GM19452 (cell line): Measurements from ENCODE around the gene EIF3J.
"Not testable (repeated sequence)": the region's sequence is repeated elsewhere in the genome, so short reads cannot be mapped to it uniquely, and the experiment has no call there.

Experiments
- ATAC-seq: cut with Tn5 transposase; IDR thresholded peaks from one replicate; pipeline ENCODE4 v1.9.1; 2021; ENCODE audit not compliant: unreplicated experiment

EIF3J gene, protein sequence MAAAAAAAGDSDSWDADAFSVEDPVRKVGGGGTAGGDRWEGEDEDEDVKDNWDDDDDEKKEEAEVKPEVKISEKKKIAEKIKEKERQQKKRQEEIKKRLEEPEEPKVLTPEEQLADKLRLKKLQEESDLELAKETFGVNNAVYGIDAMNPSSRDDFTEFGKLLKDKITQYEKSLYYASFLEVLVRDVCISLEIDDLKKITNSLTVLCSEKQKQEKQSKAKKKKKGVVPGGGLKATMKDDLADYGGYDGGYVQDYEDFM

DNA sequence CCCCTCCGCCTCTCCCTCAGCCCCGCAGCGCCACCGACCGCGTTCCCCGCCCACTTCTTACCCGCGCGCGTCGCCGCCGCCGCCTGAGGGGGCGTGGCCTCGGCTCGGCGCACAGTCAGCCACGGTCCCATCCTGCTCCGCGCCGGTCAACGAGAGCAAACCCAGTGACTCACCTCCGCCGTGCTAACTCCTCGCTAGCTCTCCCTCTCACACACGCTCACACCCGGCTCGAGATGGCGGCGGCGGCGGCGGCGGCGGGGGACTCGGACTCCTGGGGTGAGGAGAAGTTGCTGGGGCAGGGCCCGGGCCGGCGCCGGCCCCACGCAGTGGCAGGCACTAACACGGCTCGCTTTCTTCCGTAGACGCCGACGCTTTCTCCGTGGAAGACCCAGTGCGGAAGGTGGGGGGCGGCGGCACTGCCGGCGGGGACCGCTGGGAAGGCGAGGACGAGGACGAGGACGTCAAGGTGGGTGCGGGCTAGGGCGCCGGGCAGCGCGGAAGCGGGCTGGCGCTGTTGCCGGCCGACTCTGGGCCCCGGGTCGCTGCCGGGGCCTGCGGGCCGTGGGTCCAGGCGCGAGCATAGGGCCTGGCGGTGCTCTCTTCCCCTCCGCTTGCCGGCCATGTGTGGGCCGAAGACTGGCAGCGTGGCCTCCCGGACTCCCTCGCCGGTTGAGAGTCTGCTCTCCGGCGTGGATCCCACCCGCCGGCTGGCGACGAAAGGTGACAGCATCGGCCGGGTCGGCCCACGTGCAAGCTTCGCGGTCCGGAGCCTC lies at the start of gene EIF3J:
Gene EIF3J (plus strand): TSS at position 186 of the 773 bp plus-strand sequence. CDS start 48 bp downstream, at position 234.
- peak; percentile 80 for ATAC-seq

DNA sequence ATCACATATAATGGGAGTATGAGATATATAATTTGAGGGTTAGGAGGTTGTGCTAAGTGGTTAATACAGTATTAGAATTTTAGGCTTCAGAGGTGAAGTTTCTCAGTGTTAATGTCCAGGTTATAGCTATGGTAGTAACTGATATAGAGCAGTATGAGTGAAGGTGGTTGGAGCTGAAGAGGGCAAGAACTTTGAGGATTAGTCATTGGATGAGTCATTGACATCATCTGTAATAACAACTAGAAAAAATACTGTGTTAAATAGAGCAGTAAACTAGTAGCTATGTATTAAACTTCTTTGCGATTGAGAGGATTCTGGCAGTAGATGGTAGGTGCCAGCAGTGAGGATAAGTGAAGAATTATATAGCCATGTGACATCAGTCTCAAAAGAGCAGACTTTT lies 47.5 kb upstream of the EIF3J start:
- no peak for ATAC-seq

DNA sequence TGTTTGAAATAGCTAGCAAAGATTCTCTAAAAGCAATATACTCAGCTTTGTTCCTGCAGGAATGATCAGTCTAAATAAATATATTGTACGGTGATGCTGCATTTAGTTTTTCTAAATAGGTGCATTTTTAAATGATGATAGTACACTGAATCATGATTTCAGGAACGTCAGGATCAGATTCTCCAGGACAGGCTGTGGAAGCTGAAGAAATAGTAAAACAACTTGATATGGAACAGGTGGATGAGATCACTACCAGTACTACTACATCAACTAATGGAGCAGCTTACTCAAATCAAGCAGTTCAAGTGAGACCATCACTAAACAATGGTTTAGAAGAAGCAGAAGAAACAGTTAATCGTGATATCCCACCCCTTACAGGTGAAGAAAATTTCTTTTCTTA lies 46.3 kb upstream of the EIF3J start:
- no peak for ATAC-seq

GRCh38 chr15:44492040-44492439 lies 44.9 kb upstream of the EIF3J start:
- ATAC-seq, result no peak

DNA sequence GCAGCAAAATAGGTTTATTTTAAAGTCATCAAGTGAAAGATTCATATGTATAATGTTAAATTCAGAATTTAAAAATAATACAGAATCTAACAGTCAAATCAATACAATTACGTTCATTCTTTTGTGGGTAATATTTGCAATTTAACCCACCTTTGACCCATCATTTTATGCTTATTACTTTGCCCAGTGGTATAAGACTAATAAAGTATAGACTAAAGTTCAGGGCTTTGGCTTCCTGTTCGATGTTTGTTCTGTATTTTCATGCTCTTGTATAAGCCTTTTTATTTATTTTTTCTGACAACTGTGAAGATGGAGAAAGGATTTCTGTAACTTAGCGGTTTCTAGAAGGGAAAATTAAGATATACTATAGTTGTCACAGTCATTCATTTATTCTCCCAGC lies 44.3 kb upstream of the EIF3J start:
- no peak for ATAC-seq

DNA sequence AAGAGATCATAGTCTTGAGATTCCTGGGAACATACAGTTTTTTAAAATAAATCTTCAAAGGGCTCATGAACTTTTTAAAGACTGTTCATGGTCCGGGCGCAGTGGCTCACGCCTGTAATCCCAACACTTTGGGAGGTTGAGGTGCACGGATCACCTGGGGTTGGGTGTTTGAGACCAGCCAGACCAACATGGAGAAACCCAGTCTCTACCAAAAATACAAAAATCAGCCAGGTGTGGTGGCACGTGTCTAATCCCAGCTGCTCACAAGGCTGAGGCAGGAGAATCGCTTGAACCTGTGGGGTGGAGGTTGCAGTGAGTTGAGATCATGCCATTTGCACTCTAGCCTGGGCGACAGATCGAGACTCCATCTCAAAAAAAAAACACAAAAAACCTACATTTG lies 41.4 kb upstream of the EIF3J start:
- no peak for ATAC-seq

DNA sequence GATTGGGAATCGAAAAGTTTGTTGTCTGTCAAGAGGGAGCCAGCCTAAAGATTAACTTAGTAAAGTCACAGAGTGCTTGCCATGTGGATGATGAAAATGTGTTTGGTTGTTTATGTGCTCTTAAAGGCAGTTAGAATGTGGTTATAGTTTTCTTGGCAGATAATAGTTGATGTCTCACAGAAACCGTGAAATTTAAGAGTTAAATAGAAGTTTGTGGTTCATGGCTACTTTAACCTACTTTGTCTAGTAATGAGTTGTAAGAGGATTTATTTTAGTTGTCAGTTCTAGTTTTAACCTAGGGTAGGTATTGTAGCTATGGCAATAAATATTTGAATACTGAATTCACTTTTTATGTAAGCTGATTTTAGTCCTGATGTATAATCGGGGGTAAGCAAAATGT lies 36.4 kb upstream of the EIF3J start:
- no peak for ATAC-seq

- no peak for ATAC-seq
Measured at GRCh38 chr15:44501768-44502366, 35.1 kb upstream of the EIF3J start.

DNA sequence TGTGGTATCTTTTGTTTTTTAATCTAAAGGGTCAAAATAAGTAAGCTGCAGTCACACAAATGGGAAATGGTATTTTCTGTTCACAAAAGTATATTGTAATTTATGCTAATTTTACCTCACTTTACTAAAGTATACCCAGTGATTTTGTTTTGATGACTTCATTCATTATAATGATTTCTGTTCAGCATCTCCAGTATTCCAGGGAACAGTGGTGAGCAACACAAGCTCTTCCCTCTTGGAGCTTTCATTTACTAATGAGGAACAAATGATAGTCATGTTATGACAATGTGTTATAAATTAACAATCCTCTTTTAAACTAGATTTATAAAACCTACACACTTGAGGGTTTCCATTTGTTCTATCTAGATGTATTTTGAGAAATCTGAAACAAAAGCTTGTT lies 20.5 kb upstream of the EIF3J start:
- no peak for ATAC-seq

GRCh38 chr15:44519537-44519936 lies 17.4 kb upstream of the EIF3J start:
- ATAC-seq, result no peak

GRCh38 chr15:44525018-44525417 lies 11.9 kb upstream of the EIF3J start:
- ATAC-seq, result no peak

DNA sequence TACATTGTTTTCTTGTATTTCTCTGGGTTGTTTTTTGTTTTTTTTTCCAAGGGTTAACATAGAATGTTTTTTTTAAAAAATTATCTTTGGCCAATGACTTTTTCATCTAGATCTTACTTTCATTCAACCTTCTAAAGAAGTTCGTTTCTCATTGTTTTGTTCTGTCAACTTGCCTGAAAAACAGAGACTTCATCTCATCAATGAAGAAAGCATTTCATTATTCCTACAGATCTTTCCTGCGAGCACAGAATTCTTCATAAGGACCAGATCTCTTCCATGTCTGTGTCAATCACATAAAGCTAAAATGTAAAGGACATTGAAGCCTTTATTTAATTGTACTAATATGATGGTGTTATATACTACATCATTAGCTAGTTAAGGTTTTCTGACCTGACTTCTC lies 9.7 kb upstream of the EIF3J start:
- no peak for ATAC-seq

- ATAC-seq, result no peak
Measured at GRCh38 chr15:44529864-44530604, 6.9 kb upstream of the EIF3J start.

- ATAC-seq, result no peak
Measured at GRCh38 chr15:44530653-44531052, 6.3 kb upstream of the EIF3J start.

GRCh38 chr15:44532275-44532674 lies 4.7 kb upstream of the EIF3J start:
- not testable (repeated sequence) for ATAC-seq

- no peak for ATAC-seq
Measured at GRCh38 chr15:44532689-44533088, 4.3 kb upstream of the EIF3J start.

DNA sequence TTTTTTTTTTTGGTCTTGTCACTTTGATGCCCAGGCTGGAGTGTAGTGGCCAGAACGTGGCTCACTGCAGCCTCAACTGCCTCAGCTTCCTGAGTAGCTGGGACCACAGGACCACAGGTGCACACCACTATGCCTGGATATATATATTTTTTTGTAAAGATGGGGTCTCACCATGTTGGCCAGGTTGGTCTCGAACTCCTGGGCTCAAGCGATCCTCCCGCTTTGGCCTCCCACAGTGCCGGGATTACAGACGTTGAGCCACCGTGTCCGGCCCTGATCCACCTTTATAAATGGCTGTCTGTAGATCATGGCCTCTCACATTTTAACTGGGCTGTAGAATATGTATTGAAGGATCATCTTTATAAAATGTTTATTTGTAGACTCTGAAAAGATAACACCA lies 1.9 kb upstream of the EIF3J start:
- ATAC-seq, result no peak

DNA sequence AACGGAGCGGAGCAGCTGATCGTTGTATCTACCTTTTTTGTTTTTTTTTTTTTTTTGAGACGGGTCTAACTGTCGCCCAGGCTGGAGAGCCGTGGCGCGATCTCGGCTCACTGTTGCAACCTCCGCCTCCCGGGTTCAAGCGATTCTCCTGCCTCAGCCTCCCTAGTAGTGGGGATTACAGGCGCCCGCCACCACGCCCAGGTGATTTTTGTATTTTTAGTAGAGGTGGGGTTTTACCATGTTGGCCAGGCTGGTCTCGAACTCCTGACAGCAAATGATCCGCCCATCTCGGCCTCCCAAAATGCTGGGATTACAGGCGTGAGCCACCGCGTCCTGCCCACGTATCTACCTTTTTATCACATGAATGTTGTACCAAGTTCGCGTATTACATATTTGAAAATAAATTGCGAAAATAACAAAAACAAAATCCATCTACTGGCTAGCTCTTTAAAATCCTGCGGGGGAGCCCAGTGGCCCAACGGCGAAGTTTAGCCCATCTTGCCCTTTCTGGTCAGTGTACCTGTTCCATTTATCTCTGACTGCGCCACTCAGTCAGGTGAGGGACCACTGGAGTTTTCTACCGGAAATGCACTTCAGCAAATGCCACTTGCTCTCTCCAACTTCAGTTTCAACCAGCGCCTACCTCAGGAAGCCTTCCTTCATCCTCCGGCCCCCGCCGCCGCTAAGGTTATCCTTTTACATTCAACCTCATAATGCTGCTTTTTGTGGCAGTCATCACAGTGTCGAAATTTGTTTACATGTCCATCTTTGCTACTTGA lies 1.2 kb upstream of the EIF3J start:
- ATAC-seq, result no peak

DNA sequence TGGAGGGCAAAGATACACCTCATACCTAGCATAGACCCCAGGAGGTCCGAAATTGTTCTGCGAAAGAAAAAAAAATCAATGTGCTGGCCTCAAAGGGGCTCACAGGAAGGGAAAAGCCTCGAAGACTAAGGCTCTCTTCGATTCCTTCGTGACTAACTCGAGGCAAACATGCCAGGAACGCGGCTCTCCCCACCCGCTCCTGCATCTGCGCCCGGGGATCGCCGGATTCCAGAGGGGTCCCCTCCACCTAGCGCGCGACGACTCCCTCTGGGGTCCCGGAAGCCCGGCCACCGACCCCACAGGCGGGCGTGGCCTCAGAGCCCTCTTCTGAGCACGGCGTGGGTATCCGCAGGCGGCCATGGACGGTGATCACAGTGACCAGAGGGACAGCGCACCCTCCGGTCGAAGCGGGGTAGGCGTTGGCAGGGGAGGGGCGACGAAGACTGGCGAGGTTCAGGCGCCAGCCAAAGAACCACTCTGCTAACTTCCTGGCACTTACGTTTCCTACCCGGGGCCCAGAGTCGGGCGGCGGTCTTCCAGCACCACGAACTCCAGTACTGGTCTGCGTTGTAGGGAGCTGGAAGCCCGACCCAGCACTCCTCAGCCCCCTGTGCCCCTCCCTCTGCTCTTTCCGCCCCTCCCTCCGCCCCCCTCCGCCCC lies 515 bp upstream of the EIF3J start:
- ATAC-seq, result peak; percentile 67

DNA sequence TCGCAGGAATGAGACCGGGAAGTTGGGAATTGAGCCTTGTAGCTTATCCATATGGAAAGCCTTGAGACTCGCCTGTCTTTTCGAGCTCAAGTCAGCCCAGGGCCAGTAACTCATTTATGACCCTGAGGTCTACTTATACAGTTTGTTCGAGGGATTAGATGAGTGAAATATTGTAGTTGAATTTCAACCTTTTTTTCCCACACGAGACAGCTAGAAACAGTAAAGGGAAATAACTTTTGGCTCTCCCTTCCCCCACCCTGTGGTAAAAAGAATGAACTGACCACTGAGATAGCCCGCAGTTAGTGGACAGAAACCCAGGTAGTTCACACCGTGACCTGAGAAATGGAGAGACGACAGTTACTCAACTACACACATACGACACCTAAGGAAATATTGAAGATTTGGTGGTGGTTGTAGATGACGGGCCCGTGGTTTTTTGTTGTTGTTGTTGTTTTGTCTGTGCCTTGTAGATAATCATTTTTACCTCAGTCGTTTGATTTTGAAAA lies 841 bp downstream of the EIF3J start:
- no peak for ATAC-seq
